GM19397 (cell line): ENCODE data around the gene CENPP.

Experiments
- ATAC-seq: cut with Tn5 transposase; IDR thresholded peaks from one replicate; pipeline ENCODE4 v1.9.1; 2021; ENCODE audit warnings: mild to moderate bottlenecking, moderate library complexity; ENCODE audit not compliant: unreplicated experiment

CENPP gene

DNA sequence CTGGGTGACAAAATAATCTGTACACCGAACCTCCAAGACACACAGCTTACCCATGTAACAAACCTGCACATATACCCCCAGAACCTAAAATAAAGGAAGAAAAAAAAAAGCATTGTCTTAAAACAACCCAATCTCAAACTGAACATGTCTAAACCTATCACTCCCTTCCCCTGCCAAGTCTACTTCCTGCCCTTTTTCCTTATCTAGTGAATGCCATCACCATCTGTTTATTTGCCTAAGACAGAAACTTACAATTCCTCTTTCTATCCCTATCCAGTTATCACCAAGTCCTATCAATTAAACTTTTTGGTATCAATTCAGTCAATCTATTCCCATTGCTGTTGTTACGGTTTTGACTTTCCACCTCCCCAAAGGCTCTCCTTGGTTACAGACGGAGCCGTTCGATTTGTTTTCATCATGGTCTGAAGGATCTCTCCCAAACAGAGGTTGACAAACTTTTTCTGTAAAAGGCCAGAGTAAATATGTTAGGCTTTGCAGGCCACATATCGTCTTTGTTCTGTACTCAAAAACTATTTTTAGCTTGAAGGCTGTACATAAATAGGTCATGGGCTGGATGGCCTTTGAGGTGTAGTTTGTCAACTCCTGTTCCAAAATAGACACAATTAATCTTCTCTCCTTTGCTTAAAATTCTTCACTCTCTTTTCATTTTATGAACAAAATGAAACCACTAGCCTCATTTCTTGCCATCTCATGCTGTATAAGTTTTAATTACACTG is 12.7 kb upstream of the CENPP start:
- ATAC-seq: no peak

DNA sequence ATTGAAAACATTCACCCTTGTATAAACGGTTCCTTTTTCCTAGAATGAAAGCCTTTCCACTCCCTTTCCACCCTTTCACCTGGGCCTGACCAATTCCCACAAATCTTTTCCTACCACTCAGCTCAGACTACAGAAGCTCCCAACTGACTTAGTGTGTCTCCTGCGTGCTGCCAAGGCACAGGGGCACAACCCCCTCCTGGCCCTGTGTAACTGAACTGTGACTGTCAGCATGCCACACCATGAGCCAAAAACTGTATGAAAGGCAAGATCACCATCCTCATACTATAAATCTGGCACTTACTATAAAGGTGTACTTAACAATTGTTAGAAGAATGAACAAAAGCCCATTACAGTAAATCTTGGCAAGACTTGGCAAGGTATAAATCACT is 12.1 kb upstream of the CENPP start:
- ATAC-seq: no peak

DNA sequence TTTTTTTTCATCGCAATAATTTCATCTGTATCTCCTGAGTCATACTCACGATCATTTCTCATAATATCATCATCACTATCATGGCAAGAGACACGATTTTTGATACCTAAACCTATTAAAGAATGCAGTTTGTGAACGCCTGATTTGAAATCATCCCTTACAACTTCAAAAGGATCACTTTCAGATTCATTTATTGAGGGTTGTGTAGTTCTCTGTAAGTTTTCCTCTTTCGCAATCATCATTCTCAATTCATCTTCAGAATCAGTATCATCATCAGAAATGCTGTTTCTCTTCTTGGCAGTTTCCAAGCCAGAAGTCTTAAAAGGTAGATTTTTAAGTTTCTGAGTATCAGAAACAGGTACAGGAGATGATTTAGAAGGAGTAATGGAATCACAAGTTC is 10.3 kb upstream of the CENPP start:
- no peak for ATAC-seq

DNA sequence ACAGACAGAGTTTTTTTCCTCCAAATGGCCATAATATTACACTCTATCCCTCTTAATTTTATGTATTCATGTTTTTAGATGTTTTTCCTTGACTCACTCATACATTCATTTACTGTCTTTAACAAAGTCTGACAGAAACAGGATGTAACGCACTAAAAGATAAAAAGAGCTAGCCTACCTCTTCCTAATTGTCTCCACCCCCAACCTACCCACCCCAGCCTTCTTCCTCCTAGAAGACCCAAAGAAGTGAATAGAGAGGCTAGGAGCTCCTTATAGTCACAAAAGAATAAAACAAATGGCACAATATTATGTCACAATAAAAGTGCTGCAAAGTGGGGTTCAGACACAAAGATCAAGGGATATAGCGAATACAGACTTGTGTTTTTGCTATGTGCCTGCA is 1.3 kb upstream of the CENPP start:
- ATAC-seq: no peak

DNA sequence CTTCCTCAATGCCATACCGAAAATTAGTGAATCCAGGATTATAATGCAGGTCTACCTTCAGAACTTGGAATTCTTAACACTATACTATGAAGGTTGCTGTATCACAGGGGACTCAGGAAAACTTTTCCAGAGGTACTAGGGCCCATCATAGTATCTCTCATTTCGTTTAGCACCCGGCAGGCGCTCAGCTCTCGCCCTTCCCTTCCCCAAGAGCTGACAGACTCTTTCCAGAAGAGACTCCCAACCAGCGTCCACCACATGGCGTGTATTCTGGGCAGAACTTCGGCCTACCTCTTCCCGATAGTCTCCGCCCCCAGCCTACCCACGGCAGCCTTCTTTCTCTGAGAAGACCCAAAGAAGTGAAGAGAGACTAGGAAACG is 874 bp upstream of the CENPP start:
- ATAC-seq: no peak

DNA sequence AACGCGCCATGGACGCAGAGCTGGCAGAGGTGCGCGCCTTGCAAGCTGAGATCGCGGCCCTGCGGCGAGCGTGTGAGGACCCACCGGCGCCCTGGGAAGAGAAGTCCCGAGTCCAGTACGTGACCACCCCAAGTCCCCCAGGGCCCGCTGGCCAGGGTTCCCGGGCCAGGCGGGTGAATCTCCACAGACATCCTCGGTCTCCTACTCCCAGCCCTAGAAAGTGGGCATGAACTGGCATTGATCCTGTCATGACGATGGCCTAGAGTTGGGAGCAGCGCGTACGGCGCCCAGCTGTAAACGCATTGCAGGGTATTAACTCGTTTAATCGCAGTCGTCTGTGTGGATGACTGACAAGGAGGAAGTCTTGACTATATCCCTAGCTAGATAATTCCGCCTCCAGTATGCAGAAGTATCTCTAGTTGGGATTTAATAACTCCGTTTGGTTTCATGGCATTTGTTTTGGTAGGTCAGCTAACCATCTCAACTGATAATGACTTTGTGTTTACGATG is 293 bp downstream of the CENPP start:
- no peak for ATAC-seq

DNA sequence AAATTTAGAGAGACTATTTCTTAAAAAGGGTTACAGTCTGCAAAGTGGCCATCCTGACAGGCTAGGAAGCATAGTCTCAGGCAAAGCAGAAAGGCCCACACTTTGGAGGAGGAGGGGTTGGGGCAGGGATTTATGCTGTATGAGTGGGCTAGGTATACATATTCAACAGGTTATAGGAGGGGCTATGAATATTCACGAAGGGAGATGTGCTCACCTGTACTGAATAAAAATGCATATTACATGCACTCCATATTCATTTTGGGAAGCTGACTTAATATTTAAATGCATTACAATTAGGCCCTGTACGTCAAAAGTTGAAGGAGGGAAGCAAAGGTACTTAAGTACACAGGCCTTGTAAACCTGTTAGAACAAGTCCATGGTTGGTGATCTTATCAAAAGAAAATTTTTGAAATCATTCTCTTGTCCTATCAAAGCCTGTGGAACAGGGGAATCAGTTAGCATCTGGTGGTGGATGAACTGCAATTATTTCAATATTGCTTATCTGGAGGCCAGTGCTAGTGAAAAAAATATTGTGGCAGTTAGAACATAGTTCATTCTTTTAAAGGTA is 1.6 kb downstream of the CENPP start:
- ATAC-seq: no peak

DNA sequence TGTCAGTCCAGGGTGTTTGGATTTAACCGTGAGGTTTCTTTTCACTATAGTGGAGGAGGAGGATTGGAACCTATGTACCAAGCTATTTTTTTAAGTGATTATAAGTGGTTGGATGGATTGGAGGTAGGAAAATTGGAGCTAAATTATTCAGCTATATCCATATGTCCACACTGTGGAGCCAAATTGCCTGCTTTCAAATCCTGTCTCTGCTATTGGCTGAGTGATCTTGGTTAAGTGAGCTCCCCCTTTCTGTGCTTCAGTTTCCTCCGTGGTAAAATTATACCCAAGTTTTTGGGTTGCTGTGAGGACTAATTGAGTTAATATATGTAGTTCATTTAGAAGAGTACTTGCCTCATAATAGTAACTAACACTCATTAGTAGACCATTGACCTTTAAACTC is 2.5 kb downstream of the CENPP start:
- no peak for ATAC-seq

DNA sequence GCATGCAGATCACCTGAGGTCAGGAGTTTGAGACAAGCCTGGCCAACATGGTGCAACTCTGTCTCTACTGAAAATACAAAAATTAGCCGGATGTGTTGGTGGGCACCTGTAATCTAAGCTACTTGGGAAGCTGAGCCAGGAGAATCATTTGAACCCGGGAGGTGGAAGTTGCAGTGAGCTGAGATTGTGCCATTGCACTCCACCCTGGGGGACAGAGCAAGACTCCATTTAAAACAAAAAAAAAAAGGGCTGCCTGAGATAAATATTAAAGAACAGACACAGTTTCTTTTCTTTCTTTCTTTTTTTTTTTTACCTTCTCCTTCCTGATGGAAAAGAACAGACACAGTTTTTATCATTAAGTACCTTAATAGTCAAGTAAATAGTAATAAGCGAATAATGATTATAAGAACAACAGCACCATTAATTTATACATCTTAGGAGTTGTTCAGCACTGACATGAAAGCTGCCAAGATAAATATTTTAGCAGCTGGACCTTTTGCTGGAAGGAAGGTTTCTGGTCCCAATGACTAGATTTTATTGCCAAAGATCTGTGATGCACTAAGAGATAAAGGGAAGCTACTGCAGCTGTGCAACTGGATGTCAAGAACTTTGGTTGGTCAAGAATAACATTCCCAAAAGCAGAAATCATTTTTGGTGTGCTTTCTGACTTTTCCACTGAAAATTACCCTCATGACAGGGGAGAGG is 7.0 kb downstream of the CENPP start:
- ATAC-seq: no peak

DNA sequence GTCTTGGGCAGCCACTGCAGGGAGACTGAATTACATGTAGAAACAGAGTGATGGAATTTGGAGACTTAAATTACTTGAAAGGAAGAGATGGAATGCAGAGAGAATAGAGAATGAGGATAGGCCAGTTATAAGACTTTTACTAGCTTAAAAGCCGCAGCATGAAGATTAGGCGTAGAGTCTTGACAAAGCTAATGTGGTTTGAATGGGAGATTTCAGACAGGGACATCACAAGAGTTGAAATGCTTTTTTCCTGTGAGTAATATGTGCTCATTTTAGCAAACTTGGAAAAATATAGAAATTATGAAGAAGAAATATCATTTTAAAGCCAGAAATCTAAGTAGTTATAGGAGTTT is 7.5 kb downstream of the CENPP start:
- no peak for ATAC-seq

DNA sequence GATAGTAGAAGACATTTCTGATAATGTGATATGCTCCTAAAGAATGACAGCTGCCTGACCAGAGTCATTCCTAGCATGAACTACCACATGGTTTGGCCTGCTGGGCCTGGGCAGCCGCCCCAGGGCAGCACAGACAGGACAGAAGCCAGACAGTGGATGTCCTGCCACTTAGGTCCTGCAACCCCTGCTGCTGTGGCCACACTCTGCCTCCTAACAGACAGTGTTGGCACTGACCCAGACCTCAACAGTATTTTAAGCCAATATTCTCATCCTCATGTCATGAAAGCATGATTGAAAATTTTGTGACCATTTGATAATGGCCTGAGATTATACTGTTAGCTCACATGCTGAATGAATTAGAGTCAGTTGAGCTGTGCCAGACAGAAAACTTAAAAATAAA is 15.8 kb downstream of the CENPP start:
- ATAC-seq: no peak

DNA sequence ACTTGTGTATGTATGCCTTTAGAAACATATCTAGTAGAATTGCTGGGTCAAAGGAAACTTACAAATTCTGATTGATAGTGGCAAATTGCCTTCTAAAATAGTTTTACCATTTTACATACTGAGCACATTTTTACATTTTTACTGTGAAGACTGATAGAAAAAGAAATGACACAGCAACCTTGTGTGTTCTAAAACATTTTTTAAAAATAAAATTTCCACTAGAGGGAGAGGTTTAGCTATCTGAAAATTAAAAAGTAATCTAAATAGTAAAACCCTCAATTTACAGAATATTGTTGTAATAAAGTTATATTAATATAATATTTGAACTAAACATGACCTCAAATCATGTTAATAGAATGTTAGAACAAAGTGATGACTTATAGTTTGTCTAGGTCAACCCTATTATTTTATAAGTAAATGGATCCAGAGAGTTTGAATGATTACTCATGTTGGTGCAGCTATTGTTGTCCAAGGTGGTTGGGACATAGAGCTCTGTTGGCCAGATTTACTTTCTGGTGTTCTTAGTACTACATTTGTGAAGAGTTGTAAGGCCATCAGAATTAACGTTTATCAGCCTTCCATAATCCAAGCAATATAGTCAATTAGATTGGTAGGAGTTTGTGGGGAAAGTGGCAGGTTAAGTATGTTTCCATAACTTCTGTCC is 17.2 kb downstream of the CENPP start:
- no peak for ATAC-seq

DNA sequence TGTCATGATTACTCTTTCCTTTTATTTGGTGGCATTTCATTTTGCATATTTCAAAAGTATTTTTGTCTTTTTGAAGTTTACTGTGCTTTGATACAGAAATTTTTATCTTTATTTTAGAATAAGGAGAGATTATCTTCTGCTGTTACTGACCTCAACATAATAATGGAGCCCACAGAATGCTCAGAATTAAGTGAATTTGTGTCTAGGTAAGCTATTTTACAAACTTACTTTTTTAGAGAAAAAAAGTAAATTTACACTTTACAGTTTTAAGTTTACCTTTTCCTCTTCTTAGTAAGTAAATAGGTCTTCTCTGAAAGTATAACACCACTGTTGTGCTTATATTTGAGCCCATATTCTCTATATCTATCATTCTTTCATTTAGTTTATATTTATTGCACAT is 19.8 kb downstream of the CENPP start:
- no peak for ATAC-seq

DNA sequence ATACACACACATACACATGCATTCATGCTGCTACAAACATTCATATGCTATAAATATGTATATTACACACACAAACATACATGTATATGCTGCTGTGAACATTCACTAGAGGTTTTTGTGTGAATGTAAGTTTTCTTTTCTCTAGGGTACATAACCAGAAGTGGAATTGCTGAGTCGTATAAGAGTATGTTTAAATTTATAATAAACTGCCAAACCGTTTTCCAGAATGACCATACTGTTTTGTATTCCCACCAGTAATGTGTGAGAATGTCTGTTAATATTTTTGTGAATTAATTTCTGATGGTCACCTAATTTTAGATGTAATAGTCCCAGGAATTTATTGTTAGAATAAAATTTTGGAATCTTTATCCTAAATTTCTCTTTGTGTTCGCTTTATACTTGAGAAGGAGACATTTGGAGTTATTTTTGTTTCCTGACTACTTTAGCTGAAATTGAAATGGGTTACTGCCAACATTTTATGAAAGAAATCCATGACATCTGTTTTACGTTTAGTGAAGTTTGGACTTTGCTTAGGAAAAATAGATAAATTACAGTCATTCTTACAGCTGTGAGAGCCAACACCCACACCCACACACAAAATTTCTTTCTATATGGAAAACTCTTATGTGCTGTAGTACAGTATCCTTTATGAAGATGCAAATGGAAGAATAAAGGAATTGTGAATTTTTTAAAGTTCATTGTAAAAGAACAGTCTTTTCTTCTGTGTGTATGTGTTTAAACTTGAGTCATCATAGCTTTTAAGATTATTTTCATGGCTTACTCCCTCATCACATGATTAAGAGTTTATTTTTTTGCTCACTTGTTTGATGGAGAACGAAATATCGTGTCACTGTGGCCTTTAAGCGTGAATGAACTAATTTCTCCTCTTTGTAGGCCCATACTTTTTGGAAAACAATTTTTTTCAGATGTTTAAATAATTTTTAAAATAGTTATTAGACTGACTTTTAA is 24.3 kb downstream of the CENPP start:
- ATAC-seq: no peak

DNA sequence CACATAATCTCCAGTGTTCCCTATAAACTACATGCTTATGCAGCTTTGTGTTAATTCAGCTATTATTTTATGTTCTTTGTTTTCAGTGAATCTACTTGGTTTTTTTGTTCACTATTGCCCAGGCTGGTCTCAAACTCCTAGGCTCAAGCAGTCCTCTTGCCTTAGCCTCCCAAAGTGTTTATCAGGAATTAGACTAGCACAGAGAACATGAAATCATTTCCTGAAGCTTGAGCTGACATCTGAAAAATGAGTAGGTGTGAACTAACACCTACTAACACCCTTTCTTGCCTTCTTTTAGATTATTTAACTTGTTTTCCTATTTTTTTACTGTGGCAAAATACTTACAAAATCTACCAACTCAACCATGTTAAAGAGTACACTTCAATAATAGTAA is 25.0 kb downstream of the CENPP start:
- ATAC-seq: no peak

DNA sequence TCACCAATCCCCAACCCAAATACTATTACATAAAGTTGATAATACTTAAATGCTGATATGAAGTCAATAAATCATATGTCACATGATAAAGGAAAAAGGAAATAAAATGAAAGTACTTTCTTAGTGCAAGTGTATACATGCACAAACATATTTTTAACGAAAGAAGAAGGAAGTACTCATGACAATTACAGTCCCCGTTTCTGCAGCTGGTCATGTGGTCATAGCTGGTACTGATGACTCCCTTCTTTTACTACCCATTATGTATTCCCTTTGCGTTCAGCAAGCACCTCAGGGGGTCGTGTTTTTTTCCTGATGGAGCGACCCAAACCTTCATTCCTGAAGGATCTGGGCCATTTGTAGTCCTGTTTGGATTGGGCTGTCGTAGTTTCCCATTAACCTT is 27.3 kb downstream of the CENPP start:
- ATAC-seq: no peak

DNA sequence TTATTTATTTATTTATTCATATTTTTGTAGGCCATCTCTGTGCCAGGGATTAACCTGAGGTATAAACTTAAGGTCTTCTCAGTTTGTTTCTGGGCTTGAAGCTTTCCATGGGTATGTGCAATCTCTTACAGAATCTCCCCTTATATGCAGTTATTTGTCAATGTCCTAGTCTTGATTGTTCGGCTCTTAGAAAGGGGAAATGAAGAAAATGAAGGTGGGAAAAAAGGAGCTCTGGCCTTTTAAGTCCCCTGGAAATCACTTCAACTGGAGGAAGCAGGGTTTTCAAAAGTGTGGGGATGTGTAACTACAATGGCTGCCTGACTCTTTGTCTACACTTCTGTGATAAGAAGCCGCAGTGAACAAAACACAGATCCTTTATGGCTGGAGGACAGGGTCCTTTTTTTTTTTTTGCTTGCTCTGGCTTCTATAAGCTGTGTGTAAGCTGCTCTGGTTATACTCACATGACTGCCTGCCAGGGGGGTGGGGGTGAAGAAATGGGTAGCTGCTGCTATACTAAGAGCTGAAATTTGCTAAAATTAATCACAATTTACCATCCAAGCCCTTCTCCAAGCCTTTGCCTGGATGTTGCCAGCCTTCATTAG is 33.7 kb downstream of the CENPP start:
- ATAC-seq: no peak

DNA sequence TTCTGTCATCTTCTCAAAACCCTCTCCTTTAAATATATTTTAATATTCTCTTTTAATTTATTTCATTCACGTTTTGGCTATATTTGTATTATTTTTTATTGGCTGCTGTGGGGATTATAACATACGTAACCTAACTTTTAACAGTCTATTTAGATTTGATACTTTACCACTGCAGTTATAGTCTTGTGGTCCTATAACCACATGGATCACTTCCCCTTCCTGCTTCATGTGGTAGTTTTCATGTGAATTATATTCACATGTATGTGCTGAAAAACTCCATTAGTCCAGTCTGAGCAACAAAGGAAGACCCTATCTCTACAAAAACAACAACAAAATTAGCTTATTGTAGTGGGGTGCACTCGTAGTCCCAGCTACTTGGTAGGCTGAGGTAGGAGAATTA is 34.3 kb downstream of the CENPP start:
- ATAC-seq: no peak

DNA sequence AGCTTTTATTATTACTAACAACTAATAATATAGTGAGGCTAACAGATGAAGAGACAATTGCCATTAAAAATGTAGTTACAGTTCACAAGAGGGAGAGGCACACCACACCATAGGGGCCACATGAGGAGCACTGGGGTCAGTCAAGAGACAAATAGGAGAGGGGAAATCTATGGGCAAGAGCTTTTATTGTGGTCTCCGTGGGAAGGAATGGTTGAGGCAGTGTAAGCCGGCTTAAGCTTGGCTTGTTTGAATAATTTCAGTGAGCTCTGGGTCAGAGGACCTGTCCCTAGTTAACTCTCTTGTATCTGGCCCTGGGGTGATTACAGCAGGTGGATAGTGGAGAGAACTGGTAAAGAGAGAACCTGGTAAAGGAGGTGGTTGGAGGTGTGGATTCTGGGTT is 43.3 kb downstream of the CENPP start:
- ATAC-seq: no peak

DNA sequence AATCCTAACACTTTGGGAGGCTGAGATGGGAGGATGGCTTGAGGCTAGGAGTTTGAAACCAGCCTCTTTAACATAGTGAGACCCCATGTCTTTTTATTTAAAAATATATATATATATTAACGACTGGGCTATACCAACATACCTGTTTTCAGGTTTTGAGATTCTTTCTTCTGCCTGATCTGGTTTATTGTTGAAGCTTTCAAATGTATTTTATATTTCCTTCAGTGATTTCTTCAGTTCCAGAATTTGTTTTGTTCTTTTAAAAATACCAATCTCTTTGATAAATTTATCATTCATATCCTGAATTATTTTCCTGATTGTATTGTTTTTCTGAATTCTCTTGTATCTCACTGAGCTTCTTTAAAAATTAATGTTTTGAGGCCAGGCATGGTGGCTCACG is 47.4 kb downstream of the CENPP start:
- ATAC-seq: no peak
